GM20431 (cell line): Measurements from ENCODE around the gene TBC1D2B.

Experiments used
- in situ Hi-C: fragments of 300-500 bp; cut with MseI, MboI; formaldehyde crosslinking; loops from one replicate; pipeline ENCODE4 v1.15.0; 2020; ENCODE audit warnings: low sequenced_read_pairs; ENCODE audit not compliant: unreplicated experiment

Gene TBC1D2B

GRCh38 chr15:78098131-78098755 lies 20.7 kb upstream of the TBC1D2B start:
- in situ Hi-C loops, result no loop called here

DNA sequence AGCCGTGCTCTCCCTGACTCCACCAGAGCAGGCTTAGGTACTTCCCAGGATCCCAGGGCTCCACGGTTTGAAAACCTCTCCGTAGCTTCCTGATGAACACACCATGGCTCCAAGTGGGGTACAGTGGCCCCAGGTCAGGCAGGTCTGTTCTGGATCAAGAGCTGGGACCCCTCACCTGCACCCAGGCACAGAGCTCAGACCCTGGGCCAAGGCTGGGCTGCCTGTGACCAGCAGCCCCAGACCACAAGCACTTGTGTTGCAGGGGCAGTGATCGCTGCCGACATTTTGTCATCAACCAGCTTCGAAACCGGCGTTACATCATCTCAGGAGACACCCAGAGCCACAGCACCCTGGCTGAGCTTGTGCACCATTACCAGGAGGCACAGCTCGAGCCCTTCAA lies 20.2 kb upstream of the TBC1D2B start:
- in situ Hi-C loops, result no loop called here

GRCh38 chr15:78093242-78094020 lies 15.9 kb upstream of the TBC1D2B start:
- in situ Hi-C loops, result no loop called here

DNA sequence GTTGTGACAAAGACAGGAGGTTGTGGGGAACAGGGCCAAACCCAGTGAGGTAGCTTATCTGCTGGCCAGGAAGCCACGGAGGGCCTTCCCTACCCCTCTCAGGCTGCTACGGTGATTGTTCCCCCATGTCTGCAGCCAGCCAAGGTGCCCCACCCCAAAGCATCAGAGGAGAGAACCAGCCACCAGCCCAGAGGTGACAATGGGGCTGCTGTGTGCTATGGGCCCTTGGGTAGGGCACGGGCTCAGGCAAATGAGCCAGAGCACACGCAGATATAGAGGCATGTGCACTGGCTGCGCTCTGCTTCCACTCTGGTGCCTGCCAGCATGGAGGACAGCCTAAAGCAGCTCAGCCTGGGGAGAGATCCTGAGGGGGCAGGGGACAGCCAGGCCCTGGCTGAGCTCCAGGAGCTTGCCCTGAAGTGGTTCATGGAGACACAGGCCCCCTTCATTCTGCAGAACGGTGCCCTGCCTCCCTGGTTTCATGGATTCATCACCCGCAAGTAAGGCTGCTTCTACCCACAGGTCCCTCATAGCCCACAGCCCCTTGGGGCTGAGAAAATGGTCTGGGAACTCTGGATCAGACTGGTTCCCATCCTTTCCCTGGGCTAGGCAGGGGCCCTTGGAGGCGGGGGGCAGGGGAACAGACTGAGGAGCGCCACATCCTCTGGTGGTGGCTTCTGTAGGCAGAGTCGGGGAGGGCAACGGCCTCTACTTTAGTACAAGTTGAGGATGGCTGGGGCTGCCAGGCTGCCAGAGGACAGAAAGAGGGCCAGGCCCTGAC lies 14.9 kb upstream of the TBC1D2B start, which contains the start of gene SH2D7:
TSS of gene SH2D7 (plus strand) at position 301 of the 781 bp plus-strand sequence. CDS start at position 325, 24 bp downstream.
- in situ Hi-C loops, result no loop called here

- in situ Hi-C loops, result no loop called here
Measured at GRCh38 chr15:78090422-78091063, 13.0 kb upstream of the TBC1D2B start.

- in situ Hi-C loops, result no loop called here
Measured at GRCh38 chr15:78088773-78089080, 11.2 kb upstream of the TBC1D2B start.

DNA sequence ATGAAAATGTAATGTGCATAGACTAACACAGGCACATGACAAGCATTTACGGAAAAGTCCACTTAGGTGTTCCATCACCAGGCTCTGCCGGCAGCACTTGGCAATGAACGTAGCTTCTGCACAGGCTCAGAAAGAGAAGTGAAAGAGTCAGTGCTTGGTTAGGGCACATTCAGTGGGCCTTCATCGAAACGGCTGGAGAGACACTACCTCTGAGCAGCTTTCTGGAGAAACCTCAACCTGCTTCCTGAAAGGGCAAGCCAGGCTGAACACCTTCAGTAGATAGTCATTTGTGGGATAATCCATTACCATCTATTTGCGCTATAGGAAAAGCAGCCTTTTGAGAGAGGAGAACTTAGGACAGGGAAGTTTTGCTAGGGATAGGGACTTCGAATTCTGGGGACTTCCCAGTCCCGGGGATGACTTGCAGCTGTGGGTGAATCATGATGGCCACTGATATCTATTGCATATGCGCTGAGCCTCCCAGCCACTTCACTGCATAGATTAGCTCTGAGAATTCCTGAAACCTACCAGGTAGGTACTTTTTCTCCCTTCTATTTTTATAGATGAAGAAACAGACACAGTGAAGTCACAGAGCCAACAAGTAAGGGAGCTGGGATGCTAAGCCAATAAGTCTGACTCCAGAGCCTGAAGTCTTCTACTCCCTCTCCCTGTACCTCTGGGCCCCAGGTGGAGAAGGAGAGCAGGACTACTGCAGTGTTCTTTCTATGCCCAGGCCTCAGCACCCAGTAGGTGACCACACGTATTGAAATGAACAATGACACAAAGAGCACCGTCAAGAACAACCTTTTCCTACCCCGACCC lies 10.7 kb upstream of the TBC1D2B start:
- in situ Hi-C loops, result no loop called here

- in situ Hi-C loops, result no loop called here
Measured at GRCh38 chr15:78085928-78086327, 8.4 kb upstream of the TBC1D2B start.

DNA sequence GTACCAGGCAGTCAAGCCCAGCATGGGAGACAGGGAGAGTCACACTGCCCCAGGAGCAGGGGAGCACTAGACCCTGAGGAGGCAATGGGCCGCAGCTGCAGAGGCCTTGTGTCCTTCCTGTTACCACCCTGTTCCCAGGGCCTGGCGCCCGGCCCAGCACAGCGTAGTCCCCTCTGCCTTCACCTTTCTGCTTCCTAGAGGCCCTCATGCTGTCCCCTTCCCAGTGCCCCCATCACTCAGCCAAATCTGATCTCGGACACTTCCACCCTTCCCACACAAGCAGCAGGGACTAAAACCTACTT lies 6.9 kb upstream of the TBC1D2B start:
- in situ Hi-C loops, result no loop called here

DNA sequence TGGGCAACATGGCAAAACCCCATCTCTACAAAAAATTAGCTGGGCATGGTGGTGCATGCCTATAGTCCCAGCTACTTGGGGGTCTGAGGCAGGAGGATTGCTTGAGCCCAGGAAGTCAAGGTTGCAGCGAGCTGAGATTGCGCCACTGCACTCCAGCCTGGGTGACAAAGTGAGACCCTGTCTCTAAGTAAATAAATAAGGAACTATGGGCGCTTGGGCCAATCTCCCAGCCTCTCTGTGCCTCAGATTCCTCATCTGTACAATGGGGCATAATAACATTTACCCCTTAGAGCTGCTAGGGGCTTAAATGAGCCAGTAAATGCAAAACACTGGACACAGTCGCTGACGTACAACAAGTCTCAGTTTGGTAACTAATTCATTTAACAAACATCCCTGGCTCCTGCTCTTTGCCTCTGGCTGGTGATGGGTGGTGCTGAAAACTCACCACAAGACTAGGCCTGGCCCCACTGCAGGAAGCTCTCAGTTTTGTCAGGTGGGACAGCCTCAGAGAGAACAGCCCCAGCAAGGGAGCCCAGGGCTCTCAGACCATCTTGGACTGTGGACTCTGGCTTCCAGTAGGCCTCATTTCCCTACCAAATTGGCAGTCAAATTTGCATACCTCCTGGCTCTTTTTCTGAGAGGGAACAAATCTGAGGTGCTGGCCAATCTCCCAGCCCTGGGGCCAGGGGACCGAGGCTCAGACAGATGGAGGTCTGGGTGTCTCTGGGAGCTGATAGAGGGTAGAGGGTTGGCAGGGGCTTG lies 6.4 kb upstream of the TBC1D2B start:
- in situ Hi-C loops, result no loop called here

DNA sequence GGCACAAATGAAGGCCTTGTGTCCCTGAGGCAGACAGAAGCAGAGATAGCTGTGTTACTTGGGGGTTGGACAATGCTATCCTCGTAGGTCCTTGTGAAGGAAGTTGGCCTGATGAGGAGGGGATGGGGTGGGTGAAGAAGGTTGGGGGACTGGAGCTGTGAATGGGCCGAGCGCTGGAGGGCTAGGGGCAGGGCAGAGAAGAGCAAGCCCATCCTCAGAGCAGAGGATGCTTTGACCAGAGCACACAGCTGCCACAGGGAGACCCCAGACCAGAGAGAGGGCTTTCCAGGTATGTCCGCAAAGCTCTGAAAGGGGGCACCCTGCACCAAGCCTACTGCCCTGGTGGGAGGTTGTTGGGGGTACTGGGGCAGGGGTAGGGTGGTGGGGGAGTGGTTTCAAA lies 5.7 kb upstream of the TBC1D2B start:
- in situ Hi-C loops, result no loop called here

- in situ Hi-C loops, result no loop called here
Measured at GRCh38 chr15:78082743-78083110, 5.2 kb upstream of the TBC1D2B start.

GRCh38 chr15:78082106-78082742 lies 4.7 kb upstream of the TBC1D2B start:
- in situ Hi-C loops, result no loop called here

GRCh38 chr15:78080088-78080460 lies 2.6 kb upstream of the TBC1D2B start:
- in situ Hi-C loops, result no loop called here

GRCh38 chr15:78079298-78080087 lies 2.0 kb upstream of the TBC1D2B start:
- in situ Hi-C loops, result no loop called here

DNA sequence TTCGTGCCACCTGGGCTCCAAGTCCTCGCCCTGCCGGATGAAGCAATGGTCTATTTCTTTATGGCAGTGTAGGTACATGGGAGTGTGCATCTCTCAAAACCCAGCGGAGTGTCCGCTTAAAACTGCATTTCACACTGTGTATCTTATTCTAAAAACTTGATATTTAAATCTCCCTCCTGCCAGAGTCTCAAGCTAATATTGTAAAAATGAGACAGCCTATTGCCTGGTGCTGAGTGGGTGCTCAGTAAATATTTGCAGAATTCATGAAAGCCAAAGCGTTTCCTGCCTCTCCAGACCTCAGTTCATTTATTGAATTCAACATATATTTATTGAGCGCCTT lies 330 bp upstream of the TBC1D2B start:
- in situ Hi-C loops, result no loop called here

DNA sequence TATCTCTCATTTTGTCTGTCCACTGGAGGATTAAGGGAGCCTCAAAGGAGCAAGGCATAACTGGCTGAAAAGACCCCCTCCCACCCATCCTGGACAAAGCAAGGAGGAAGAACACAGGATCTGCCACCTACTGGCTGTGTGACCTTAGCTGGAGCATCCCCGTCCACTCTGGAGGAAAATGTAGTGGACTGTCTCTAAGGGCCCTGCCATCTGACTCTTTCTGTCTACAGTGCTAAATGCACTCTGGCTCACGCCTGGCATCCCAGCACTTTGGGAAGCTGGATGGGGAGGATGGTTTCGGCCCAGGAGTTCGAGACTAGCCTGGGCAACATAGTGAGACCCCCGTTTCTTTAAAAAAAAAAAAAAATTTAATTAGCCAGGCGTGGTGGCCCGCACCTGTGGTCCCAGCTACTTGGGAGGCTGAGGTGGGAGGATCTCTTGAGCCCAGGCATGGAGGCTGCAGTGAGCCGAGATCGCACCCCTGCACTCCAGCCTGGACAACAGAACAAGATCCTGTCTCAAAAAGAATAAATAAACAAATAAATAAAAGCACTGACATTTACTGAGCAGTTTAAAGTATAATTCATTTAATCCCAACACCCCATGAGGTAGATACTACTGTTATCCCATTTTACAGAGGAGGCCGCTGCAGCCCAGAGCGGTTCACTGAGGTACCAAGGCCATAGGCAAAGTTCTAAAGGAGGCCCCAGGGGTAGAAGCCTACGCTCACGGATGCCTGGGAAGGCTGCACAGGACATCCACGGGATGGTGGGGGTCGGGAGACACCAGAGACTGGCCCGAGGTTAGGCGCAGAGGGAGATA lies 1.1 kb downstream of the TBC1D2B start:
- in situ Hi-C loops, result no loop called here
